Ovary (tissue), 3 donors: ENCODE results near the gene NELFA.

Experiments
- CTCF ChIP-seq, 3 donors: fragments of 450-650 bp in 2 of 3; fragments of 200-600 bp in 1 of 3; IDR thresholded peaks; one replicate each; pipeline versions ENCODE4 v1.5.1 to v1.8.0; 2016 to 2022; ENCODE audit warnings: antibody characterized with exemption in 3 of 3, mild to moderate bottlenecking in 1 of 3
- EP300 ChIP-seq: sonication (generic); formaldehyde crosslinking; IDR thresholded peaks from one replicate; pipeline ENCODE4 v1.6.1; 2017; ENCODE audit warnings: antibody characterized with exemption
- donor health status: DM: no; HTN: no; CAD: no.

GRCh38 chr4:2036327-2036726 is 27.6 kb upstream of the NELFA start:
- no peak for TF ChIP-seq CTCF (IDR thresholded peaks at IDR 0.05)
- no peak for TF ChIP-seq EP300
